GM12801 (cell line): Measurements from ENCODE around the gene TRRAP.

Experiments
- CTCF ChIP-seq: IDR thresholded peaks from one replicate; pipeline ENCODE4 v1.5.1; 2011; ENCODE audit warnings: control low read depth; ENCODE audit not compliant: insufficient read length; ENCODE audit errors: extremely low read depth

Gene TRRAP

GRCh38 chr7:98984126-98984525 lies 105.8 kb downstream of the TRRAP start:
- no peak for TF ChIP-seq CTCF

- no peak for TF ChIP-seq CTCF
These were observed 107.1 kb downstream of the TRRAP start for GRCh38 chr7:98985406-98985805.

- TF ChIP-seq CTCF: no peak
These were observed 107.6 kb downstream of the TRRAP start for GRCh38 chr7:98985945-98986344.

- no peak for TF ChIP-seq CTCF
These were observed 110.3 kb downstream of the TRRAP start for GRCh38 chr7:98988641-98989040.

- TF ChIP-seq CTCF: no peak
These were observed 112.0 kb downstream of the TRRAP start for GRCh38 chr7:98990356-98990755.

GRCh38 chr7:98991141-98991540 lies 112.8 kb downstream of the TRRAP start:
- no peak for TF ChIP-seq CTCF

- TF ChIP-seq CTCF: no peak
These were observed 113.7 kb downstream of the TRRAP start for GRCh38 chr7:98992076-98992475.
